SK-N-SH (cell line): ENCODE measurements around the gene CNTROB.

Experiments used
- CHD2 ChIP-seq: fragments of 150-350 bp; IDR thresholded peaks from 2 replicates; pipeline ENCODE4 v1.6.1; 2018; ENCODE audit warnings: low read length; ENCODE audit not compliant: partially characterized antibody
- CTCF ChIP-seq: fragments of 200-600 bp; sonication (generic); IDR thresholded peaks from 2 replicates; pipeline ENCODE4 v1.6.1; 2017; ENCODE audit warnings: antibody characterized with exemption, mild to moderate bottlenecking, moderate library complexity
- EP300 ChIP-seq, 2 experiments: IDR thresholded peaks; 2 replicates each; pipeline versions ENCODE4 v1.4.0 to v1.6.1; 2012; ENCODE audit warnings: borderline replicate concordance in 1 of 2, low read depth in 1 of 2, low read length in 1 of 2
- EZH2phosphoT487 ChIP-seq: fragments of 200-600 bp; sonication (generic); IDR thresholded peaks from 2 replicates; pipeline ENCODE4 v1.6.1; 2017; ENCODE audit warnings: low read depth, mixed run types, mild to moderate bottlenecking, antibody characterized with exemption, moderate library complexity, borderline replicate concordance
- FOSL2 ChIP-seq: IDR thresholded peaks from 2 replicates; pipeline ENCODE4 v1.4.0; 2012; ENCODE audit warnings: low read depth, mild to moderate bottlenecking, moderate library complexity, borderline replicate concordance
- POLR2AphosphoS5 ChIP-seq: IDR thresholded peaks from 2 replicates; pipeline ENCODE4 v1.6.1; 2012; ENCODE audit warnings: low read depth, low read length
- YY1 ChIP-seq: IDR thresholded peaks from 2 replicates; pipeline ENCODE4 v1.4.0; 2012; ENCODE audit warnings: low read depth, mild to moderate bottlenecking

- TF ChIP-seq POLR2AphosphoS5, result no peak
- no peak for TF ChIP-seq EP300 (IDR thresholded peaks at IDR 0.05; ENCODE audit: borderline replicate concordance in 1 of 2, low read depth in 1 of 2, low read length in 1 of 2)
- no peak for TF ChIP-seq CHD2
- TF ChIP-seq EZH2phosphoT487, result no peak
- no peak for TF ChIP-seq CTCF
- no peak for TF ChIP-seq YY1
- no peak for TF ChIP-seq FOSL2
Observed at GRCh38 chr17:7910281-7910680, 21.7 kb upstream of the CNTROB start.
